ENCODE measurements around the gene LLPH. TPM values are rescaled to one million over a fixed set of nuclear protein-coding genes. Genes with fewer than 3 reads are reported as not detected.

LLPH gene
- total and polyA plus RNA-seq, 9 donors, result 3.3 to 56.0 (median 21.5) TPM

GRCh38 chr12:66143868-66144267 is 13.3 kb upstream of the LLPH start:
- no peak for TF ChIP-seq POLR2A (IDR thresholded peaks at IDR 0.05)
- no peak for TF ChIP-seq EP300 (IDR thresholded peaks at IDR 0.05)
- TF ChIP-seq CTCF (IDR thresholded peaks at IDR 0.05), result no peak
- Histone ChIP-seq H3K36me3 (no peaks in the 10 kb centered on the region), H3K4me3 (no peak overlapping the region), H3K4me1 (ENCODE audit: insufficient read depth) (no peaks in the 10 kb centered on the region), H3K9me3 (no peaks in the 10 kb centered on the region), H3K27ac (no peak overlapping the region), H3K27me3 (no peaks in the 10 kb centered on the region)
- intact Hi-C loops (cut with DNase I), result no loop called here
- WGBS, 3 donors, result 95 to 100% (median 96%) methylated on average over 1 of the region's 1 CpG
- DNase-seq, result no peak

GRCh38 chr12:66142826-66143225 is 12.3 kb upstream of the LLPH start:
- Histone ChIP-seq H3K27me3 (no peaks in the 10 kb centered on the region), H3K4me3 (no peak overlapping the region), H3K4me1 (ENCODE audit: insufficient read depth) (no peaks in the 10 kb centered on the region), H3K27ac (no peak overlapping the region), H3K9me3 (no peaks in the 10 kb centered on the region), H3K36me3 (no peaks in the 10 kb centered on the region)
- intact Hi-C loops (cut with DNase I), result no loop called here
- TF ChIP-seq EP300 (IDR thresholded peaks at IDR 0.05) (no peak), CTCF (IDR thresholded peaks at IDR 0.05) (no peak), POLR2A (IDR thresholded peaks at IDR 0.05) (no peak)
- DNase-seq, result no peak

GRCh38 chr12:66141299-66141698 is 10.7 kb upstream of the LLPH start:
- intact Hi-C loops (cut with DNase I), result no loop called here
- H3K9me3 ChIP-seq, result no peaks in the 10 kb centered on the region
- H3K4me1 ChIP-seq (ENCODE audit: insufficient read depth), result no peaks in the 10 kb centered on the region
- no peaks in the 10 kb centered on the region for H3K27me3 ChIP-seq
- DNase-seq, result no peak
- H3K36me3 ChIP-seq, result no peaks in the 10 kb centered on the region
- no peak overlapping the region for H3K4me3 ChIP-seq
- TF ChIP-seq POLR2A (IDR thresholded peaks at IDR 0.05), result no peak
- no peak for TF ChIP-seq CTCF (IDR thresholded peaks at IDR 0.05)
- TF ChIP-seq EP300 (IDR thresholded peaks at IDR 0.05), result no peak
- WGBS, 3 donors, result 97 to 99% (median 99%) methylated on average over 2 of the region's 2 CpGs
- H3K27ac ChIP-seq, result no peak overlapping the region

GRCh38 chr12:66140731-66141130 is 10.2 kb upstream of the LLPH start:
- intact Hi-C loops (cut with DNase I), result no loop called here
- no peak overlapping the region for H3K27ac ChIP-seq
- H3K4me1 ChIP-seq (ENCODE audit: insufficient read depth), result no peaks in the 10 kb centered on the region
- H3K9me3 ChIP-seq, result no peaks in the 10 kb centered on the region
- H3K4me3 ChIP-seq, result no peak overlapping the region
- H3K36me3 ChIP-seq, result no peaks in the 10 kb centered on the region
- no peak for DNase-seq
- no peaks in the 10 kb centered on the region for H3K27me3 ChIP-seq
- TF ChIP-seq CTCF (IDR thresholded peaks at IDR 0.05), result no peak
- no peak for TF ChIP-seq POLR2A (IDR thresholded peaks at IDR 0.05)
- no peak for TF ChIP-seq EP300 (IDR thresholded peaks at IDR 0.05)

GRCh38 chr12:66139328-66139727 is 8.8 kb upstream of the LLPH start:
- 97 to 100% (median 98%) methylated on average over 2 of the region's 2 CpGs for WGBS, 3 donors
- intact Hi-C loops (cut with DNase I), result no loop called here

More at GRCh38 chr12:66139328-66139727, 8.8 kb upstream of the LLPH start:
- TF ChIP-seq CTCF (IDR thresholded peaks at IDR 0.05), result no peak
- no peak for TF ChIP-seq EP300 (IDR thresholded peaks at IDR 0.05)
- TF ChIP-seq POLR2A (IDR thresholded peaks at IDR 0.05), result no peak
- Histone ChIP-seq H3K9me3 (no peaks in the 10 kb centered on the region), H3K4me1 (ENCODE audit: insufficient read depth) (no peaks in the 10 kb centered on the region), H3K36me3 (no peaks in the 10 kb centered on the region), H3K4me3 (no peak overlapping the region), H3K27me3 (no peaks in the 10 kb centered on the region), H3K27ac (no peak overlapping the region)
- no peak for DNase-seq
